Measurements from ENCODE around the gene SHROOM3. TPM values are rescaled to one million over a fixed set of nuclear protein-coding genes. Genes with fewer than 3 reads are reported as not detected.
A peak's percentile ranks its signal among the peaks of the same experiment; 100 is the strongest.

SHROOM3 gene
- total RNA-seq, 1 experiment from 2014 or later: 27.6 TPM

DNA sequence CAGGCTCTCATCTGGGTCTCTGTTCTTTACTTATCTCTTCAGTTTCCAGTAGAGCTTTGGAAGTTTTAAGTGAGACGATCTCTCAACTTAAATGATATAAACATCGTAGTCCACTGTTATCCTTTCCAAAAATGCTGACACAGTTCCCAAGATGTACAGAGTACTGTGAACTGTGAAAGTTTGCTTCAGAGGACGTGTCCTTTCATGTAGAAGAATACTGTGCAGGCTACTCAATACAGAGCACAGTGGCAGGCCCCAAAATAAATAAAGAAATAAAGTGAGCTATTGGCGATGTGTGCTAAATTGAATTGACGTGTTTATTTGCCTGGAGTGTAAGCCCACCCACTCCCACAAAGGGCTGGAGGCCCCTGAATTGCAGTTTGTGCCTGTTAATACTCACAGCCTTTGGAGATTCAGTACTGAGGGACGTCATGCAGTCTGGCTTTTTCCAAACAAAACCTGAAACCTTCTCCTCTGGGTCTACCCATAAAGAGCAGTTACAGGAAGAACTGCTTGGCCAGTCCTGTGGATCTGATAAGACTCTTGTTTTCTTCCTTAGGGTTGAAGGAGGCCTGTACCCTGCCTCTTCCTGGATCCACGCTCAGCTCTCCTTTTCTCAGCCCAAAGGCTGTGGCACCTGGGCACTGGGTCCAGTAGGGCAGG is 396.8 kb downstream of the SHROOM3 start:
- Histone ChIP-seq H3K9me3 (ENCODE audit: control insufficient read depth, low read depth, low read length) (no peaks in the 10 kb centered on the region), H2BK5ac (ENCODE audit: insufficient read length, low read length) (no peak overlapping the region), H4K5ac (ENCODE audit: insufficient read length, low read depth, low read length) (no peak overlapping the region), H3K4ac (ENCODE audit: low read depth, low read length) (no peak overlapping the region), H4K20me1 (ENCODE audit: control insufficient read depth, insufficient read depth, insufficient read length) (no peaks in the 10 kb centered on the region), H2BK15ac (ENCODE audit: low read depth, low read length) (no peak overlapping the region), H3K4me1 (ENCODE audit: insufficient read depth, low read length) (no peaks in the 10 kb centered on the region), H2AK5ac (ENCODE audit: insufficient read length, low read length) (no peak overlapping the region), H2BK20ac (ENCODE audit: low read depth, low read length, poor library complexity, severe bottlenecking) (no peak overlapping the region), H2BK120ac (ENCODE audit: low read depth, low read length, poor library complexity, severe bottlenecking) (no peak overlapping the region), H3K23ac (ENCODE audit: insufficient read length, low read depth, low read length) (no peak overlapping the region), H3K9ac (ENCODE audit: extremely low read depth, insufficient read length, low read length) (no peak overlapping the region), H3K79me2 (ENCODE audit: insufficient read depth, low read length) (no peaks in the 10 kb centered on the region), H3K27me3 (ENCODE audit: insufficient read depth, low read length) (no peaks in the 10 kb centered on the region), H4K8ac (replicated peaks; ENCODE audit: insufficient read length, low read depth, low read length) (no peak overlapping the region), H3K14ac (ENCODE audit: insufficient read depth, low read length) (no peak overlapping the region), H3K23me2 (ENCODE audit: insufficient read length, low read depth, low read length, poor library complexity, severe bottlenecking) (no peaks in the 10 kb centered on the region), H3T11ph (ENCODE audit: low read length) (no peak overlapping the region), H3K27ac (ENCODE audit: insufficient read length, low read depth, low read length) (no peak overlapping the region), H2BK12ac (ENCODE audit: insufficient read length, low read depth, low read length) (no peak overlapping the region), H3K4me2 (ENCODE audit: insufficient read depth, insufficient read length, low read length) (no peak overlapping the region), H4K91ac (ENCODE audit: insufficient read length, low read depth, low read length) (no peak overlapping the region), H3K79me1 (ENCODE audit: insufficient read depth, low read depth, low read length, poor library complexity, severe bottlenecking) (no peaks in the 10 kb centered on the region), H3K56ac (ENCODE audit: insufficient read length, low read depth, low read length) (no peak overlapping the region), H2AFZ (ENCODE audit: low read length) (no peak overlapping the region), H3K18ac (ENCODE audit: insufficient read length, low read depth, low read length) (no peak overlapping the region)
- TF ChIP-seq, protein P1, sequence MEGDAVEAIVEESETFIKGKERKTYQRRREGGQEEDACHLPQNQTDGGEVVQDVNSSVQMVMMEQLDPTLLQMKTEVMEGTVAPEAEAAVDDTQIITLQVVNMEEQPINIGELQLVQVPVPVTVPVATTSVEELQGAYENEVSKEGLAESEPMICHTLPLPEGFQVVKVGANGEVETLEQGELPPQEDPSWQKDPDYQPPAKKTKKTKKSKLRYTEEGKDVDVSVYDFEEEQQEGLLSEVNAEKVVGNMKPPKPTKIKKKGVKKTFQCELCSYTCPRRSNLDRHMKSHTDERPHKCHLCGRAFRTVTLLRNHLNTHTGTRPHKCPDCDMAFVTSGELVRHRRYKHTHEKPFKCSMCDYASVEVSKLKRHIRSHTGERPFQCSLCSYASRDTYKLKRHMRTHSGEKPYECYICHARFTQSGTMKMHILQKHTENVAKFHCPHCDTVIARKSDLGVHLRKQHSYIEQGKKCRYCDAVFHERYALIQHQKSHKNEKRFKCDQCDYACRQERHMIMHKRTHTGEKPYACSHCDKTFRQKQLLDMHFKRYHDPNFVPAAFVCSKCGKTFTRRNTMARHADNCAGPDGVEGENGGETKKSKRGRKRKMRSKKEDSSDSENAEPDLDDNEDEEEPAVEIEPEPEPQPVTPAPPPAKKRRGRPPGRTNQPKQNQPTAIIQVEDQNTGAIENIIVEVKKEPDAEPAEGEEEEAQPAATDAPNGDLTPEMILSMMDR (conservative IDR thresholded peaks at IDR 0.05): no peak
- DNase-seq: no peak
- Mint-ChIP-seq H3K4me1 (peaks cover 21 to 28% of the 10 kb centered on the region in 2 experiments), H3K27ac (no peak overlapping the region), H3K27me3 (ENCODE audit: low read depth) (no peaks in the 10 kb centered on the region; the same call in none of the 2 replicates), H3K36me3 (ENCODE audit: insufficient read depth in 1 of 3, low read depth in 3 of 3) (no peaks in the 10 kb centered on the region), H3K9me3 (no peaks in the 10 kb centered on the region), H3K4me3 (no peak overlapping the region)
- WGBS (ENCODE audit: extremely low coverage, insufficient read length, low lambda C conversion rate): no CpG with 5 or more reads among the region's 7 CpGs

Small RNAs within 50 kb of the gene (microRNA-seq; reads per million reads assigned to microRNA genes)
- gene MIR4450 (ENCODE audit: borderline microRNAs expressed) (not detected), gene MIR548AH (ENCODE audit: borderline microRNAs expressed) (9.1 reads per million, percentile 45 among the genes with 10 or more reads in this experiment)

Other genes with a start within 250 kb of the SHROOM3 start
- gene SCARB2, start 221.4 kb upstream of the SHROOM3 start, total RNA-seq (2021): 35.4 and 36.4 TPM in 2 replicates
- gene FAM47E, start 183.5 kb upstream of the SHROOM3 start, total RNA-seq (2021): 1.0 and 2.0 TPM in 2 replicates
- gene STBD1, start 128.5 kb upstream of the SHROOM3 start, total RNA-seq (2021): 1.1 TPM in 2 replicates
- gene CCDC158, start 14.1 kb upstream of the SHROOM3 start, total RNA-seq (2021): 0.09 TPM in 1 of 2 replicates, not detected in the other